ENCODE data around the gene DLL3.

DLL3 gene

DNA sequence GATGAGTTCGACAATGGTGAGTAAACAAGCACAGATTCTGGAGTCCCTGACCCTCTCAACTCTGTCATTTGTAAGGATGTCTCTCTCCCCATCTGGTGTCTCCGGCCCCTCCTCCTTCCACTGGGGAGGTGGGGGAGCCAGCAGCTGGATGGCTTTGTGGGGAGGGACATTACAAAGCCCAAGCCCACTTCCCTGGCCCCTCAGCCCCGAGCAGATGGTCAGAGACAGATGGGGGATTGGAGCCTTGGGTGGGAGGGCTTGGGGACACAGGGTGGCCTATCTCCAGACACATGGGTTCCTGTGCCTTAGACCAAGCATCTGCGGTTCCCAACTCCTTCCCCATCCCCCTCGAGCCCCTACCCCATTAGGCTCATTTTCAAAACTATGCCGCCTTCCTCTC, 15.6 kb upstream of the DLL3 start:
- DNase-seq, result no peak

DNA sequence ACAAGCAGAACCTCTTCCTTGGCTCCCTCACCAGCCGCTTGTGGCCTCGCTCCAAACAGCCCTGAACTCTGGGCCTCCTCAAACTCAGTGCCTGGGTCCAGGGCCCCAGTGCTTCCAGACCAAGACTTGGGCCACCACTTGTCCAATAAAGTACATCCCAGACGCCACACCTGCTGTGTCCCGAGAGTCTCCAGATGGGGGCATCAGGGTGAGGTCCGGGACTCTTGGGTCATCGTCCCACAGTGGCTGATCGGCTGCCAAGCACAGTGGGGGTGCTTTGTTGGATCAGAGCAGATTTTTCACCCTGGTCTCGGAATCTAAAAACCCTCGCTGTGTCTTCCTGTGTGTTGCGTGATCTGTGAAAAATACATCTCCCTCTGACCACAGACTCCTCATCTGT, 9.0 kb upstream of the DLL3 start:
- no peak for DNase-seq

DNA sequence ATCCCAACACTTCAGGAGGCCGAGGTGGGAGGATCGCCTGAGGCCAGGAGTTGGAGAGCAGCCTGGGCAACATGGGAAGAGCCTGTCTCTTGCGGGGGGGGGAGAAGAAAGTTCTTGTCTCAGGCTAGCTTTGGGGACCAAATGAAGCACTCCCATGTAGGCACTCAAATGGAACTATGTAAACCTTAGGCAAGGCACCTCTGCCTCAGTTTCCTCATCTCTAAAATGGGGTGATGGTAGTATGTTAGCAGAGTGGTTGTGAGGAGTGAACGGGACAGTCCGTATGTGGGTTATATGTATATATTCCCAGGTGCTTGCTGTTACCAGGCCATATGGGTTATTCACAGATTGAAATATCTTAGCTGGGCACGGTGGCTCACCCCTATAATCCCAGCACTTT, 6.5 kb upstream of the DLL3 start:
- DNase-seq, result no peak

DNA sequence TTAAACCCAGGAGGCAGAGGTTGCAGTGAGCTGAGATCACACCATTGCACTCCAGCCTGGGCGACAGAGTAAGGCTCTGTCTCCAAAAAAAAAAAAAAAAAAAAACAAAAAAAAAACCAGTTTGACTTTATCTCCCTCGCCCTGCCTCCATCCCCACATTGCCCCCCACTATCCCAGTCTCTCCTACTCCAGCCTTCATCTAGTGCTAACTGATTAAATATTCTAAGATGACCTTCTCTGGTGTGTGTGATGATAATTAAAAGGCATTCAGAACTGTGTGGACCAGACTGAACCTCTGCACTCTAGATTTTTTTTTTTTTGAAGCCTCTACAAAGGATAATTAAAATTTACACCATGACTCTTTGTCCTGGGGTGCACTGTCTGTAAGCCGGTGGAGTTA, 6.0 kb upstream of the DLL3 start:
- no peak for DNase-seq

DNA sequence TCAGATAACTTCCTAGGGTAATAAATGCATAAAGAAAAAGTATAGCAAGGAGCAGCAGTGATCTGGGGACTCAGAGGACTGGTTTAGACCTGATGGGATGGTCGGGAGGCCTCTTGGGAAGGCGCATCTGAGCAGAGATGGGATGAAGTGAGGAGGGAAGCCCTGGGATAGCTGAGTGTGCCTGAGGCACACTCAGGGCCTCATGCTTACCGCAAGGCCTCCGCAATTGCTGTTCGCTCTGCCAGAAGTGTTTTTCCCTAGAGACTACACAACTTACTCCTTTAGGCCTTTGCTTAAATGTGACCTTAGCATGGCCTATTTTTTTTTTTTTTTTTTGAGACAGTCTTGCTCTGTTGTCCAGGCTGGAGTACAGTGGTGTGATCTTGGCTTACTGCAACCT, 4.1 kb upstream of the DLL3 start:
- DNase-seq, result no peak

DNA sequence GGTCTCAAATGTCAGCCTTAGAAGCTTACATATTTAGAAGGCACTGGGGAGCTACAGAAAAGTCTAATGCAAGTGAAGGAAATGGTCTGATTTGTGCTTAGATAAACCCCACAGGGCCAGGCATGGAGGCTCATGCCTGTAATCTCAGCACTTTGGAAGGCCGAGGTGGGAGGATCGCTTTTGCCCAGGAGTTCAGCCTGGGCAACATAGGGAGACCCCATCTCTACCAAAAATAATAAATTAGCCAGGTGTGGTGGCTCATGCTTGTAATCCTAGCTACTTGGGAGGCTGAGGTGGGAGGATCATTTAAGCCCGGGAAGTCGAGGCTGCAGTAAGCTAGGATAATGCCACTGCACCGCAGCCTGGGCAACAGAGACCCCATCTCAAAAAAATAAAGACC, 2.7 kb upstream of the DLL3 start:
- no peak for DNase-seq

DNA sequence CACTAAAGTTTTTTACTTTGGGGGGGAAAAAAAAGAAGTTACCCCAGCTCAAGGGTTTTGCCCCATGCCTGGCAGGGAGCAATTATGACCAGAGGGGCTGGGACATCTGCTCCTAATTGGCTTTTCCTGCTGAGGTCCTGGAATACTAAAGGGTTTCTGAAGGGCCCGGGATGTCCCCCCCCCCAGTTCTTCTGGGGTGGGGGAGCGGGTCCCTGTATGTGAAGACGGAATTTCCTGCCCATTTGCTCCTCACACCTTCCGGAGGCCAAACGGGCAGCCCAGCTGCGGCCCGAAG, 1.1 kb upstream of the DLL3 start:
- no peak for DNase-seq

DNA sequence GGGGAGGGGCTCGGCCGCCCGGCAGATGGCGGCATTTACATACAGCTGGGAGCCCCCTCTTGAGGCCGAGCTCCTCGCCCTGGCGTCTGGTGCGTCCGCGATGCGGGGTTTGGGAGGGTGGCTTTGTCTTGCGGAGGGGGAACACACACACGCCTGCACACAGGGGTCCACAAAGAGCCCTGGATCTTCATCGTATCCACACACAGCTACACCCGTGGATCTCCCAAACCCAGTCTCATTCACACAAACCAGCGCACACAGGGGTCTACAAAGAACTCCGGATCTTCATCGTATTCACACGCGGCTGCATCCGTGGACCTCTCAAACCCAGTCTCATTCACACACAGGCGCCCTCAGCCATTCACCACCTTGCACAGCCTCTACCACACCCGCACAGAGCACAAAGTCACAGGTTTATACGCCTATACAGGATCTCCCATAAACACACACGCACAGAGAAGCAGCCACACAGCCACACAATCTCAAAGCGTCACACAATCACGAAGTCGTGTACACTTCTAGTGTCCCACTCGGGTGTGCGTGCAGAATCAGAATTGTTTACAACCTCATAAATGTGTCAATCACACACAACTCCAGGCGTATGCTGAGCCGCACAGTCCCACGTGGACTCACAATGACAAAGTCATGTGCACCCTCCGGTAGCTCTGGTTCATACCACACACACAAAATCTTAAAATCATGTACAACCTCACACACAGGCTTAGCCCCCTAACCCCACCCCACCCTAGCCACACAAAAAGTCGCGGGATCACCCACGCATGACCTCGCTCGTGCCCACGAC, 550 bp upstream of the DLL3 start:
- DNase-seq, result no peak

DNA sequence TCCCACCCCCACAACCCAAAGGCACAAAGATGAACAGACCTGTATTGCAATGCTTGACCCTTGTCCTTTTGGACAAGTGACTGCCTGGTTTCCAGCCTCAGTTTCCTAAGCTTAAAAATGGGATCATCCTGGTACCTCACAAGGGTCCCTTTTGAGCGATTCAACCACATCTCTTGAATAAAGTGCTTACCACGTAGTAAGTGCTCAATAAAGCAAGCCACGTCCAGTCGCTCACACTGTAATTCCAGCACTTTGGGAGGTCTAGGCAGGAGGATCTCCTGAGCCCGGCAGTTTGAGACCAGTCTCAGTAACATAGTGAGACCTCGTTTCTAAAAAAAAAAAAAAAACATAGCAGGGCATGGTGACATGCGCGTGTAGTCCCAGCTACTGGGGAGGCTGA, 1.2 kb downstream of the DLL3 start:
- DNase-seq, result no peak

DNA sequence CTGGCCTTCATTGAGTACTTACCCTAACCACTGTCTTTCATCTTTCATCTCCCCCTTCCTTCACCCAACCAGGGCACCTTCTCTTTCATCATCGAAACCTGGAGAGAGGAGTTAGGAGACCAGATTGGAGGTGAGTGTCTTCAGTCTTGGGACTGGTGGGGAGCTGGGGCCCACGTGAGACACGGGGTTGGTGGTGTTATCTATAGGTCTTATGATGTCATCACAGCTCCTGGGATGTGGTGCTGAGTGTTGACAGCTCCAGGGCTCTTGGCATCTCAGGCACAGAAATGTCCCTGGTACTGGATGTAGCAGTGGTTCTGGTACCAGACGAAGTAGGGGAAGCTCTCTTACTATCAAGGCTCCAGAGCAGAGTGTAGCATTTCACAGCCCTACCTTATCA, 1.8 kb downstream of the DLL3 start:
- DNase-seq, result no peak

DNA sequence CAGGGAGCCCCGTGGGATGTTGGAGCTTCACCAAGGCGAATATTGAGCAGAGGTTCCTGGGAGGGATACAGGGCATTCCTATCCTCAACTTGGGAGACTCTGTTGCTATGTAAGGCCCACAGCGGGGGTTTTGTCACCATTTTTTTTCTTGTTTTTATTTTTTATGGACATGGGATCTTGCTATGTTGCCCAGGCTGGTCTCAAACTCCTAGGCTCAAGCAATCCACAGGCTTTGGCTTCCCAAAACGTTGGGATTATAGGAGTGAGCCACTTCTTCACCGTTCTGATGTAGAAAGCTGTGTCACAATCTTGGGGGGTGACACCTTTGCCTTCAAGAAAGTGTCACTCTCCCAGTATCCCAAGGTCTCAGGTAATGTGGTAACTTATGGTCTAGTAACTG, 2.6 kb downstream of the DLL3 start:
- no peak for DNase-seq

DNA sequence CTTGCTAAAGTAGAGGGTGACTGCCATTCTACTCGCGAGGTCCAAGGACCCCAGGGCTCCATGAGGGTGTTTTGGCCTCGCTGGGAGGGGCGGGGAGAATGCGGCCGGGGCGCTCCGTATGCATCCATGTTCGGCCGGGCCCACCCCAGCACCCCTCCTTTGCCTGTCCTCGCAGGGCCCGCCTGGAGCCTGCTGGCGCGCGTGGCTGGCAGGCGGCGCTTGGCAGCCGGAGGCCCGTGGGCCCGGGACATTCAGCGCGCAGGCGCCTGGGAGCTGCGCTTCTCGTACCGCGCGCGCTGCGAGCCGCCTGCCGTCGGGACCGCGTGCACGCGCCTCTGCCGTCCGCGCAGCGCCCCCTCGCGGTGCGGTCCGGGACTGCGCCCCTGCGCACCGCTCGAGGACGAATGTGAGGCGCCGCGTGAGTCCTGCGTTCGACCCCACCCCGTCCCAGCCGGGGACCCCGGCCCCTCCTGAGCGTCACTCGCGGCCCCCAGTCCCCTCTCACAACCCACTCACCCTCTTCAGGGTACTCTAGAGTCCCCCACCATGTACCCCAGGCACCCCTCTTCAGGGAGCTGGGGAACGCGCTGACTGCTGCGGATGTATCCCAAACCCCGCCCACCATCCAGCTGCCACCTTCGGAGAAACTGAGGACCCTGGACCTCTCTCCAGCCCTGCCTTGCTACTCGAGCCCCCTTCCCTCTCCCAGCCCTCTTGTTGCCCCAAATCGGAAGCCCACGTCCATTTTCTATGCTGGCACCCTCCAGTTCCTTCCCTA, 4.1 kb downstream of the DLL3 start:
- peak; percentile 68 to 69 for DNase-seq

DNA sequence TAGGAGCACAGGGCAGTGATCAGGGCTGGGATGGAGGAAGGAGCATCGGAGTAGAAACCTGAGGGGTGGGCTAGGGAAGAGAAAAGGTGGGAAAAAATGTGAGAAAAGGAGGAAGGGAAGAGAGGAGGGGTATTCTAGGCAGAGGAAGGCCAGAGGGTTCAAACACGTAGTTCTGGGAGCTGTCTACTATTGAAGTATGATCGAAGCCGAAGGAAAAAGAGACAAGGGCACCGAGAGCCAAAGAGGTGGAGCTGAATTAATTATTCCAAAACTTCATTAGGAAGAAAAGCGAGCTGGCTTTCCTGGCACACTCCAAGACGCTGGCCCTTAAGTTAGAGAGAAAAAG, 7.8 kb downstream of the DLL3 start:
- no peak for DNase-seq

DNA sequence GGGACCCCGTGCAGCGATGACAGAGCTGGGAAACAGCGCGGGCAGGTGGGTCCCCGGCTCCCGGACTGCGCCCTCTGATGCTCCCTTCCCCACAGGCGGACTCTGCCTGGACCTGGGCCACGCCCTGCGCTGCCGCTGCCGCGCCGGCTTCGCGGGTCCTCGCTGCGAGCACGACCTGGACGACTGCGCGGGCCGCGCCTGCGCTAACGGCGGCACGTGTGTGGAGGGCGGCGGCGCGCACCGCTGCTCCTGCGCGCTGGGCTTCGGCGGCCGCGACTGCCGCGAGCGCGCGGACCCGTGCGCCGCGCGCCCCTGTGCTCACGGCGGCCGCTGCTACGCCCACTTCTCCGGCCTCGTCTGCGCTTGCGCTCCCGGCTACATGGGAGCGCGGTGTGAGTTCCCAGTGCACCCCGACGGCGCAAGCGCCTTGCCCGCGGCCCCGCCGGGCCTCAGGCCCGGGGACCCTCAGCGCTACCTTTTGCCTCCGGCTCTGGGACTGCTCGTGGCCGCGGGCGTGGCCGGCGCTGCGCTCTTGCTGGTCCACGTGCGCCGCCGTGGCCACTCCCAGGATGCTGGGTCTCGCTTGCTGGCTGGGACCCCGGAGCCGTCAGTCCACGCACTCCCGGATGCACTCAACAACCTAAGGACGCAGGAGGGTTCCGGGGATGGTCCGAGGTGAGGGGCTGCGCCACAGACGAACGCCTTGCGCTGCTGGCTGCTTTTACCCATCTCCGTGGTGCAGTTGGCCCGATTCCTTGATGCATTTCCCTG, 8.4 kb downstream of the DLL3 start:
- peak; percentile 24 to 36 for DNase-seq

DNA sequence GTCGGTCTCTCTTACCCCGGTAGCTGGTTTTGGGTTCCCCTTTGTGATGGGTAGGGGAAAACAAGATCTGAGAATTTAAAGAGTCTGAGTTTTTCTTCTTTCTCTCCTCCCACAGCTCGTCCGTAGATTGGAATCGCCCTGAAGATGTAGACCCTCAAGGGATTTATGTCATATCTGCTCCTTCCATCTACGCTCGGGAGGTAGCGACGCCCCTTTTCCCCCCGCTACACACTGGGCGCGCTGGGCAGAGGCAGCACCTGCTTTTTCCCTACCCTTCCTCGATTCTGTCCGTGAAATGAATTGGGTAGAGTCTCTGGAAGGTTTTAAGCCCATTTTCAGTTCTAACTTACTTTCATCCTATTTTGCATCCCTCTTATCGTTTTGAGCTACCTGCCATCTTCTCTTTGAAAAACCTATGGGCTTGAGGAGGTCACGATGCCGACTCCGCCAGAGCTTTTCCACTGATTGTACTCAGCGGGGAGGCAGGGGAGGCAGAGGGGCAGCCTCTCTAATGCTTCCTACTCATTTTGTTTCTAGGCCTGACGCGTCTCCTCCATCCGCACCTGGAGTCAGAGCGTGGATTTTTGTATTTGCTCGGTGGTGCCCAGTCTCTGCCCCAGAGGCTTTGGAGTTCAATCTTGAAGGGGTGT, 9.1 kb downstream of the DLL3 start:
- DNase-seq, result no peak

DNA sequence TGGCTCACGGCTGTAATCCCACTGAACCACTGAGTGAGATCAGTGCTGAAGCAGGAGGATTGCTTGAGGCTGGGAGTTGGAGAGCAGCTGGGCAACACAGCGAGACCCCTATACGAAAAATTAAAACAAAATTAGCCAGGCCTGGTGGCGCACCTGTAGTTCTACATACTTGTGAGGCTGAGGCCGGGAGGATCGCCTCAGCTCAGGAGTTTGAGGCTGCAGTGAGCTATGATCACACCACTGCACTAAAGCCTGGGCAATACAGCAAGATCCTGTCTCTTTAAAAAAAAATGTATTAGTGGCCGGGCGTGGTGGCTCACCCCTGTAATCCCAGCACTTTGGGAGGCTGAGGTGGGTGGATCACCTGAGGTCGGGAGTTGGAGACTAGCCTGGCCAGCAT, 9.9 kb downstream of the DLL3 start:
- DNase-seq, result no peak

DNA sequence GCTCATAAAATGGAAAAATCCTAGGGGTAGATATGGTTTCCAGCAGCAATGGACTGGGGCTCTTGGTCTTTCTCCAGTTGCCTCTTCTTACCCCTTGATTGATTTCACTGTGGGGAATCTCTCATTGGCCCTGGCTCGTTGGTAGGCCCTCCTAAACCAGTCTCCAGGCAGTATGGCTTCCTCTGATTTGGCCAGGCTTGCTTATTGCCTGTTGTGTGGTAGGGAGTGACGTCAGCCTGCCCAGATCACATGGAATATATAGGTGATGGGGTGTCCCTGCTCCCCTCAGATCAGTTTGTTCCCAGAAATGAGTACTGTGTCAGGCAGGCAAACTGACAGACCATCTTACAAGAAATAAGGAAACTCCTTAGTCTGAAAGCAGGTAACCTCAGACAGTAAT, 10.5 kb downstream of the DLL3 start:
- DNase-seq, result no peak

DNA sequence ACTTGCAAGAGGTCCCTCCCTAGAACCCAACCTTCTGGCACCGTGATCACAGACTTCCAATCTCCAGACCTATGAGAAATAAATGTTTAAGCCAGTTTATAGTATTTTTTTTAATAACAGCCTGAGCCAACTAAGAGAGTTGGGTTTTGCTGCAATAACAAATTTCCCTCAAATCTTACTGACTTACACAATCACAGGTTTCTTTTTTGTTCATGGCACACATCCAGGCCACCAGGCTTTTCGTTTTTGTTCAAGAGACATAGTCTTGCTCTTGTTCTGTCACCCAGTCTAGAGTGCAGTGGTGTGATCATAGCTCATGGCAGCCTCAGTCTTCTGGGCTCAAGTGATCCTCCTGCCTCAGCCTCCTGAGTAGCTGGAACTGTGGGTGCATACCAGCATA, 14.2 kb downstream of the DLL3 start:
- DNase-seq, result no peak

DNA sequence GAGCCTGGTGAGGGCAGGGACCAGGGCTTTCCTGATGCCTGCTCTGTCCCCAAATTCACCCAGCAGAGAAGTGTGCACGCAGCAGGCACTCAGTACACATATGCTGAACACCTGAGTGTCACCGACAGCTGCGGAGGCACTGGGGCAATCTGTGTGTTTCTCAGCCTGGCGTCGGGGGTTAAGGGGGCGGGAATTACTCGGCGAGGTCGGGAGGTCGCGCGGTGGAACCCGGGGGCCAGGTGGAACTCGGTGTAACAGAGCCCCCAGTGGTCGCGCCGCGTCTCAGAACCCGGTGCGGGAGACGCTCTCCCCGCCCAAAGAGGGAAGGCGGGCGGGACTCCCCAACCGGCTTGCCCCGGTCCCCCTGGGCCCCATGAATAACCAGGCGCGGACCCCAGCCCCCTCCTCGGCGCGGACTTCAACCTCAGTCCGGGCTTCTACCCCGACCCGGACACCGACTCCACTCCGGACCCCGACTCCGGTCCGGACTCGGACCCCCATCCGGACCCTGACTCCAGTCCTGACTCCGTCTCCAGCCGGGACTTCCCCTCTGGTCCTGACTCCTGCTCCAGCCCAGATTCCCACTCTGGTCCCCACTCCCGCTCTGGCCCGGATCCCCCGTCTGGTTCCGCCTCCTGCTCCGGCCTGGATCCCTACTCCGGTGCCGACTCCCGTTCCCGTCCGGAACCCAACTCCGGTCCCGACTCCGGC, 16.2 kb downstream of the DLL3 start, which contains the start of gene SELENOV:
Gene SELENOV (plus strand): TSS at position 300 of the 711 bp plus-strand sequence. CDS start 74 bp downstream, at position 374.
- DNase-seq, result no peak

DNA sequence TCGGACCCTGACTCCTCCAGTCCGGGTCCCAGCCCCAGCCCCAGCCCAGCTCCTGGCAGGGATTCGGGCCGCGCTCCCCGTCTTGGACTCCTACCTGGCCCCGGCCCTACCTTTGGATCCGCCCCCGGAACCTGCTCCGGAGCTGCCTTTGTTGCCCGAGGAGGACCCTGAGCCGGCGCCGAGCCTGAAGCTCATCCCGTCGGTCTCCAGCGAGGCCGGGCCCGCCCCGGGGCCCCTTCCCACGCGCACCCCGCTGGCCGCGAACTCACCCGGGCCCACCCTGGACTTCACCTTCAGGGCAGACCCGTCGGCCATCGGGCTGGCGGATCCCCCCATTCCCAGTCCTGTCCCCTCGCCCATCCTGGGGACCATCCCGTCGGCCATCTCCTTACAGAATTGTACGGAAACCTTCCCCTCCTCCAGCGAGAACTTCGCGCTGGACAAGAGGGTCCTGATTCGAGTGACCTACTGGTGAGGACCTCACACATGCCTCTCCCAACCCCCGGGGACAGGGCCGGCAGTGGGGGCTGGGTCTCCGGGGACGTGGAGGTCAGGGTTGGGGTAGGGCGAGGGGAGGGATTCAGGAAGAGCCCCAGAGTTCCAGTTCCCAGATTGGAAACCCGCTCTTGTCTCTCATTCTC, 16.9 kb downstream of the DLL3 start:
- no peak for DNase-seq

DNA sequence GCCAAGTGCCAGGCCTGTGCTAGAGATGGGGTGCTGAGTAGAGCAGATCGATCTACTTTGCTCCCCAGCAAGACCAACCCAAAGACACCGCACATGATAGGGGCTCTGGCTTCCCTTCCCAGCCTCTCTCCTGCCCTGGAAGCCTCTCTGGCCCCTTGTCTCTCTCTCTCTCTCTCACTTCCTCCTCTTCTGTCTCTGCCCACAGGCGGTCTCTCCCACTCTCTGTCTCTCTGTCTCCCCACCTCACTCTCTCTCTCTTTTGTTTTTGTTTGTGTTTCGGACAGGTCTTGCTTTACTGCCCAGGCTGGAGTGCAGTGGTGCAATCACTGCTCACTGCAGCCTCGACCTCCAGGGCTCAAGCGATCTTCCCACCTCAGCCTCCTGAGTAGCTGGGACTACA, 17.5 kb downstream of the DLL3 start:
- no peak for DNase-seq

DNA sequence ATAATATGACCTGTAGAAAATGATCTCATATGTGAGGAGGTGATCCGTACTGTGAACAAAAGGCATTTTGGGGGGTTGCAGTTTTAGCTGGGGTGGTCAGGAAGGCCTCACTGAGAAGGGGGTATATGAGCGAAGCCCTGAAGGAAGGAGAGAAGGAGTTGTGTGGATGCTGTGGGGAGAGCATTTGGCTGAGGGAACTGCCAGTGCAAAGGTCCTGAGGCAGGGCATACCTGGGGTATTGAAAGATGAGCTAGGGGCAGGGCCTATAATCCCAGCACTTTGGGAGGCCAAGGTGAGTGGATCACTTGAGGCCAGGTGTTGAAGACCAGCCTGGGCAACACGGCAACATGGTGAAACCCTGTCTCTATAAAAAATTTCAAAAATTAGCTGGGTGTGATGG, 18.7 kb downstream of the DLL3 start:
- DNase-seq, result no peak

Data from activated CD4-positive, alpha-beta T cell treated with anti-CD3 and anti-CD28 coated beads for 4 hours (primary cell).